CD4-positive, alpha-beta T cell treated with Interferon alpha-2 for 1 hour (primary cell): ENCODE results near the gene OTC.

Experiments
- DNase-seq, 2 donors: peaks; one replicate each; pipeline ENCODE4 v3.0.0-alpha.2; 2020 to 2022

Gene OTC

DNA sequence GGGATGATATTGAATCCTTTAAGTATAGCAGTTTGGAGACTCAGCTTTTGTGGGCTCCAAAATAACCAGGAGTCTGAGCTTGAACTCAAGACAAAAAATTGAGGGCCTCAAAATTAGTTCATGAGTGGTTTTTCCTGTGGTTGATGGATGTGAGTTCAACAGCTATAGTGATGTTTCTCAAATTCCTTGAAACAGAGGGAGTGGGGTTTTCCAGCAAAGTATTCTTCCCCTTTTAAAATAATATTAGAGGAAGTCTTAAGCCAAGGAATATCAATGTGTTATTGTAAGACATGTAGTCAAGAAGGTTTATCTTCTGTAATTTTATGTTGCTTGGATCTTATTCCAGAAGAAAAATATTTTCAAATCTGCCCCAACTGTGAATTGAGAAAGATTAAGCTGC lies 10.6 kb downstream of the OTC start:
- DNase-seq, result no peak

DNA sequence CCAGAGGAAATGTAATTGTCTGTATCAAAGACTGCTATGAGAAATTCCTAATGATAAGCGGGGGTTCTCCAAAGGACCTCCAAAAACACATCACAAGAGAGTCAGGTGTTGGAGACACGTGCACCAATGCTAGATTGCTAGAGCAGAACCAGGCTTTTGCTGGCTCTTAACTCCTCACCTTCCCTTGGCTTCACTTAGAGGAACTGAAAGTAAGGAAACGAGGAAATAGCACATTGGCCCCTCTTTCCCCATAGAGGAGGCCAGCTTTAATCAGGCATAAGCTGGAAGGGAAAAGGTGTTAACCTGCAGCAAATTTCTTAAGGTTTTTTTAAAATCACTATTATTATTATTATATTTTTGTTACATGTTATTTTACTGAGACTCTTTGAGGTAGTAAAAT lies 13.6 kb downstream of the OTC start:
- DNase-seq, result no peak

DNA sequence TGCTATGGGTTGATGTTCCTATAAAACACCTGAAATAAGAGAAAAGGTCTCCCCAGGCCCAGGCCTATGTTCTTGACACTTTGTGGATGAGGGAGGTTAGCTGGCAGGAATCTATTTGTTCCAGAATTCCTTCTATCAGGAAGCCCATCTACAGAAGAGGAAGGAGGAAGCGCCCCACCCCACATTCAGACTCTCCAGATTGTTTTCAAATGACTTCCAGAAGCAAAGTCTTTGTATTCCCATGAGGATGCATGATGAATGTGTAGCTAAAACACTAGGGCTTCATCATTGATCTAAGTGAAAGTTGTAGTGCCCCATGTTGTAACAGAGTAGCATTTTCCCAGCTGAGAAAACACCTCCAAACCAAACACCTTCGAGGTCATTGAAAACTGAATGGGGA lies 16.4 kb downstream of the OTC start:
- no peak for DNase-seq

DNA sequence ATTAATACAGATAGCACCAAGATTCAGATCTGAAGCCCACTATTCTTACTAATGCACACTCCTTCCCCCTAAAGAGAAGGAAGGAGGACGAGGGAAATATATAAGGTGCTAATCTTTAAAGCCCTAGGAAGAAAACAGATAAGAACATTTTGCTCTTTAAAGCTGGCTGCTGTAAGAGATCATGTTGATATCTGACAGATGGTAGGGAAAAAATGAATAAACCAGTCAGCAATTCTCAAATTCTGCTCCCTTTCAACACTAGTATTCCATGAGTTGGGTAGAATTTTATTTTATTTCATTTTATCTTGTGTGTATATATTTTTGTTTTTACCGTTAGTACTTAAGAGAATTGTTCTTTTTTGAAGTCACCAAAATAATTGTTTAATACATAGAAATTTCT lies 19.2 kb downstream of the OTC start:
- DNase-seq, result no peak

GRCh38 chrX:38374431-38374830 lies 22.0 kb downstream of the OTC start:
- DNase-seq, result no peak

DNA sequence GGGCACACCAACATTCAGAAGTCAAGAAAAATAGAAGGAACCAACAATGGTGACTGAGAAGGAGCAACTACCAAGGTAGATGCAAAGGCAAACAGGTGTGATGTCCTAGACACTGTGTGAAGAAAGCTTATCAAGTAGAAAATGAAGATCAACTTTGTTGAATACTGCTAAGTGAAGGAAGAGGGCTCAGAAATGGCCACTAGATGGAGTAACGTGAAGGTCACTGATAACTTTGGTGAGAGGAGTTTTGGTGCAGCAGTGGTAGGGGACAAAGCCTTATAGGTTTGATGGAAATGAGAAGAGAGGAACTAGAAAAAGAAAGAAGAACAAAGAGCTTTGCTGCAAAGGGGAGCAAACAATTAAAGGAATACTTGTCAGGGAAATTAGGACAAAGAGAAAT lies 23.5 kb downstream of the OTC start:
- DNase-seq, result no peak

DNA sequence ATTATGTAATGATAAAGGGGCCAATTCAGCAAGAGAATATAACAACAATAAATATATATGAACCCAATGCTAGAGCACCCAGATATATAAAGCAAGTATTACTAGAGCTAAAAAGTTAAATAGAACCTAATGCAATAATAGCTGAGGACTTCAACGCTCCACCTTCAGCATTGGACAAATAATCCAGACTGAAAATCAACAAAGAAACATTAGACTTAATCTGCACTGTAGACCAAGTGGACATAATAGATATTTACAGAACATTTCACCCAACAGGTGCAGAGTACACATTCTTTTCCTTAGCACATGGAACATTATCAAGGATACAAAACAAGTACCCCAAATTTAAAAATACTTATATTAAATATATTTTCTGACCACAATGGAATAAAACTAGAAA lies 24.3 kb downstream of the OTC start:
- no peak for DNase-seq

GRCh38 chrX:38379088-38379487 lies 26.7 kb downstream of the OTC start:
- DNase-seq, result no peak

- DNase-seq, result no peak
Measured at GRCh38 chrX:38382663-38383062, 30.3 kb downstream of the OTC start.

- no peak for DNase-seq
Measured at GRCh38 chrX:38400389-38400910, 48.0 kb downstream of the OTC start.

GRCh38 chrX:38402118-38402517 lies 49.7 kb downstream of the OTC start:
- no peak for DNase-seq

- DNase-seq, result no peak
Measured at GRCh38 chrX:38403834-38404233, 51.4 kb downstream of the OTC start.

DNA sequence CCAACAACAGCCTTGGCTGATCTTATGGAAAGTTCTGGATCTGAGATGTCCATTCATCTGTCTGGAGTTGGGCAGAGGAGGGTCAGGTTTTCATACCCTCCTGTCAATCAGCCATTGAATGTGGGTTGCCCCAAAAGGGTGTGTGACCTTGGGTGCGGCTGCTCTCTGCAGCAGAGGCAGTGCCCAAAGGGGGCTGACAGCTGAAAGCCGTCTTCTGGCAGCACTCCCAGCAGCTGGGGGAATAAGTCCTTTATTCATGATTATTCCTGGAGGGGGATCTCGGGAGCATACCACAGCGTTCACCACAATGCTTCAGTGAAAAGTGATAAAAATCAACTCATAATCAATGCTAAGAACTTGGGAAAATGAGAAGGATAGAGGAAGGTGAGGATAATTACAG lies 54.7 kb downstream of the OTC start:
- DNase-seq, result no peak

DNA sequence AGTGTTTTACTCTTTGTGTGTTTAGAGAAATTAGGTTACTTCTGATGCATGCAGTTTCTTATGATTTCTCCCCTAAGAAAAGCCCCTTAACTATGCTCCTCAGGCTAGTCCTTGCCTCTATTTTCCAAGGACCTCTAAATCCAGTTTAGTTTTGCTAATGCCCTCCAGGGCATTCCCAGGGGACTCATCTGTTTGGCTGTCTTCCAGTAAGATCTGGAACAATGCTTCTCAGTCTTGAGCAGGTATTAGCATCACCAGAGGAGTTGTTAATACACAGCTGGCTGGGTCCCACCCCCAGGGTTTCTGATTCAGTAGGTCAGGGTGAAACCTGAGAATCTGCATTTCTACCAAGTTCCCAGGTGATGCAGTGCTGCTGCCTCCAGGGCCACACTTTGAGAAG lies 56.9 kb downstream of the OTC start:
- DNase-seq, result no peak

GRCh38 chrX:38426785-38427184 lies 74.4 kb downstream of the OTC start:
- DNase-seq, result no peak

GRCh38 chrX:38431525-38431924 lies 79.1 kb downstream of the OTC start:
- DNase-seq, result no peak

- DNase-seq, result no peak
Measured at GRCh38 chrX:38435130-38435529, 82.7 kb downstream of the OTC start.

DNA sequence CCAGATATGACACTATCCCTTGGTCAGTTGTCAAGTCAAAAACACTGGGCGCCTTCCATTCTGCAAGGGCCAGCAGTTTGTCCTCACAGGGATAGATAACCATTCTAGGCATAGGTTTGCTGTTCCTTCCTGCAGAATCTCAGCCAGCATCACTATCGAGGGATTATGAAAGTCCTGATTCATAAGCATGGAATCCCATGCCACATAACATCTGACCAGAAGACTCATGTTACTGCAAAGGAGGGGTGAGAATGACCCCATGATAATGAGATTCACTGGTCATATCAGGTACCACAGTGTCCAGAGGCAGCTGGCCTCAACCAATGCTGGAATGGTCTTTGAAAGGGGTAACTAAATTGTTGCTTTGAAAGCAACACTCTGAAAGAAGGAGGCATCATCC lies 84.7 kb downstream of the OTC start:
- no peak for DNase-seq

- no peak for DNase-seq
Measured at GRCh38 chrX:38438321-38438720, 85.9 kb downstream of the OTC start.

GRCh38 chrX:38452603-38453002 lies 100.2 kb downstream of the OTC start:
- no peak for DNase-seq

GRCh38 chrX:38458071-38458470 lies 105.7 kb downstream of the OTC start:
- no peak for DNase-seq

- no peak for DNase-seq
Measured at GRCh38 chrX:38462257-38462656, 109.9 kb downstream of the OTC start.

DNA sequence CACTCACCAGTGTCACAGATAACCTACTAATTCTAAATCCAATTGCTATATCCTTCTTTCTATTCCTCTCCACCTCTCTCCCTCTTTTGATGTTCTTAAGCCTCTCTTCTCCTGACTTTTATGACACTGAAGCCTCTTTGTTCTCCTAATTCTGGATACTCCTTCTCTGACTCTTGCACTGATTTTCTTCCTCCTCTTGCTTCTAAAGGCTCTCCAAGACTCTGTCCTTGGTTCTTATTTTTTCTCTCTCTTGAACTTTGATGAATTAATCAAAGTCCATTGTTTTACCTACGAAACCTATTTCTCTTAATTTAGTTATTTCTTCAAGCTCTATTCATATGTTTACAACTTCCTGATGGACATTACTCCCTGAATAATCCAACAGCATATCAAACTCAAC lies 113.3 kb downstream of the OTC start:
- DNase-seq, result no peak

DNA sequence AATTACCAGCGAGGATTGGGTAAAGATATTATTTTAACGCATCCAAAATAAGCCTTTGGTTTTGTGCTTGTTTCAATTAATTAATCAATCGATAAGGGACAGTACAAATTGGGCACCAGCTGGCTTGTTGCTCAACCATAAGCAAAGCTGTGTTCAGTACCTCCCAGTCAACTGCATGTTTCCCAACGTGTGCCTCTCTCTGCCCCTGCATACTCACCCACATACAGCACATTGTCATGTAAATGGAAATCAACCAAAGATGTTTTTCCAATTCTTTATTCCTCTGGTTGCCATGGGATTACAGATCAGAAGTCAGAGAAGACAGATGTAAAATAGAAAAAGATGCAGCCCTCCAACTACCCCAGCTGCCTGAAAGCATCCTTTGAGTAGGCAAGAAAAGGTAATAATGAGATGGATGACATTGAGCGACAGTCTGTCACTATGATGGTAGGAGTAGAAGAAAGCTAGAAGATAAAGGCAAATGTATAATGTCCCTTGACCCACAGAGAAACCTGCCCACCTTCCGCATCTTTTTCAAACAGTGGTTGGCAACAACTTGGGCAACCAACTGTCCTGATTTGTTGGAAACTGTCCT lies 116.3 kb downstream of the OTC start:
- DNase-seq, result no peak
